ENCODE measurements around the gene SALL4. TPM values are rescaled to one million over a fixed set of nuclear protein-coding genes. Genes with fewer than 3 reads are reported as not detected.

The SALL4 gene
- total RNA-seq, 1 donor from 2014 or later: 91.1 TPM

DNA sequence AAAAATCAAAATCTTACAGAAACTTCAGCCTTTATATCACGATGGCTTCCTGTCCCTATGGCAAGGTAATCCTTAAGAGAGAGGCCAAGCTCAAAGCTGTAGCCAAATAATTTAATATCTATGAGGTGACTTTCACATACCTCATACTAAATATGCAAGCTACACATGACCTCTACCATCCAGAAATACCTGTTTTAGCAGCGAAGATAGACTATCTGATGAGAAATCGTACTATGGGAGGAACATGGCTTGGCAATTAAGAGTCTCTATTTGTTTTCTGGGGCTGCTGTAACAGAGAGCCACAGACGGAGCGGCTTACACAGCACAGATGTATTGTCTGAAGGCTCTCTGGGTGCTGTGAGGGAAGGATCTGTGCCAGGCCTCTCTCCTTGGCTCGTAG, 31.0 kb upstream of the SALL4 start:
- Mint-ChIP-seq H3K36me3 (ENCODE audit: low read depth) (no peaks in the 10 kb centered on the region), H3K27me3 (ENCODE audit: low read depth) (no peaks in the 10 kb centered on the region), H3K4me1 (peaks cover 22% of the 10 kb centered on the region), H3K9me3 (no peaks in the 10 kb centered on the region), H3K27ac (ENCODE audit: unreplicated experiment) (no peak overlapping the region), H3K4me3 (no peak overlapping the region)
- DNase-seq (ENCODE audit: low read depth, low spot score): no peak
- TF ChIP-seq, protein P1, sequence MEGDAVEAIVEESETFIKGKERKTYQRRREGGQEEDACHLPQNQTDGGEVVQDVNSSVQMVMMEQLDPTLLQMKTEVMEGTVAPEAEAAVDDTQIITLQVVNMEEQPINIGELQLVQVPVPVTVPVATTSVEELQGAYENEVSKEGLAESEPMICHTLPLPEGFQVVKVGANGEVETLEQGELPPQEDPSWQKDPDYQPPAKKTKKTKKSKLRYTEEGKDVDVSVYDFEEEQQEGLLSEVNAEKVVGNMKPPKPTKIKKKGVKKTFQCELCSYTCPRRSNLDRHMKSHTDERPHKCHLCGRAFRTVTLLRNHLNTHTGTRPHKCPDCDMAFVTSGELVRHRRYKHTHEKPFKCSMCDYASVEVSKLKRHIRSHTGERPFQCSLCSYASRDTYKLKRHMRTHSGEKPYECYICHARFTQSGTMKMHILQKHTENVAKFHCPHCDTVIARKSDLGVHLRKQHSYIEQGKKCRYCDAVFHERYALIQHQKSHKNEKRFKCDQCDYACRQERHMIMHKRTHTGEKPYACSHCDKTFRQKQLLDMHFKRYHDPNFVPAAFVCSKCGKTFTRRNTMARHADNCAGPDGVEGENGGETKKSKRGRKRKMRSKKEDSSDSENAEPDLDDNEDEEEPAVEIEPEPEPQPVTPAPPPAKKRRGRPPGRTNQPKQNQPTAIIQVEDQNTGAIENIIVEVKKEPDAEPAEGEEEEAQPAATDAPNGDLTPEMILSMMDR (conservative IDR thresholded peaks at IDR 0.05): no peak

- no peak for DNase-seq (ENCODE audit: low read depth, low spot score)
- Mint-ChIP-seq H3K4me1 (peaks cover 17% of the 10 kb centered on the region), H3K4me3 (no peak overlapping the region), H3K27ac (ENCODE audit: unreplicated experiment) (no peak overlapping the region), H3K27me3 (ENCODE audit: low read depth) (no peaks in the 10 kb centered on the region), H3K9me3 (no peaks in the 10 kb centered on the region), H3K36me3 (ENCODE audit: low read depth) (no peaks in the 10 kb centered on the region)
- TF ChIP-seq, protein P1 (conservative IDR thresholded peaks at IDR 0.05): no peak
Observed at GRCh38 chr20:51832276-51832675, 30.0 kb upstream of the SALL4 start.

DNA sequence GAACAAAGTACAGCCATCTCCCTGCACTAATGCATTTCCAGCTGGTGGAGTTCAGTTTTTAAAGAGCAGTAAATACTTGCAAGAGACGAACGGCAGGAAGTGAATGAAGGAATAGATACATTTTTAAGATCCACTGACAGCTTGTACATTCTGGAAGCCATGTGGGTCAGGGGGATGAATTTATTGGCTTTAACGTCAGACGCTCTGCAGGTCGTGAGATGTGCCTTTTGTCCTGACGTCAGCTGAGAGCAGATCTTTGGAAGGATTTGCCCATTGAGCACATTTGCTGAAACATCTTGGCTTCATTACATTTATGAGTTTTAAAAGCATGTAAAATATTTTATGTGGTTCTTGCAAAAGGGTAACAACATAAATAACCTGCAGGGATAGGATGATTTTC, 29.5 kb upstream of the SALL4 start:
- no peak overlapping the region for H3K4me3 Mint-ChIP-seq
- H3K36me3 Mint-ChIP-seq (ENCODE audit: low read depth): no peaks in the 10 kb centered on the region
- H3K27me3 Mint-ChIP-seq (ENCODE audit: low read depth): no peaks in the 10 kb centered on the region
- no peaks in the 10 kb centered on the region for H3K9me3 Mint-ChIP-seq
- TF ChIP-seq, protein P1 (conservative IDR thresholded peaks at IDR 0.05): no peak
- no peak for DNase-seq (ENCODE audit: low read depth, low spot score)
- H3K27ac Mint-ChIP-seq (ENCODE audit: unreplicated experiment): no peak overlapping the region
- peaks cover 17% of the 10 kb centered on the region for H3K4me1 Mint-ChIP-seq

DNA sequence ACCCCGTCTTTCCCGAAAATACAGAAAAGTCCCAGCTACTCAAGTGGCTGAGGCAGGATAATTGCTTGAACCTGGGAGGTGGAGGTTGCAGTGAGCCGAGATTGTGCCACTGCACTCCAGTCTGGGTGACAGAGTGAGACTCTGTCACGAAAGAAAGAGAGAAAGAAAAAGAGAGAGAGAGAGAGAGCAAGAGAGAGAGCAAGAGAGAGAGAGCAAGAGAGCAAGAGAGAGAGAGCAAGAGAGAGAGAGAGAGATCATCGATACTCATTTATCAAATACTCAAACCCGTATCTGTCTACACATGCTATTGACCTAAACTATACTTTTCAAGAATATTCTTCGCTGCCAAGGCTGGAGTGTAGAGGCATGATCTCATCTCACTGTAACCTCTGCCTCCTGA, 28.2 kb upstream of the SALL4 start:
- Mint-ChIP-seq H3K9me3 (no peaks in the 10 kb centered on the region), H3K4me3 (no peak overlapping the region), H3K4me1 (peaks cover 17% of the 10 kb centered on the region), H3K27me3 (ENCODE audit: low read depth) (no peaks in the 10 kb centered on the region), H3K36me3 (ENCODE audit: low read depth) (no peaks in the 10 kb centered on the region), H3K27ac (ENCODE audit: unreplicated experiment) (peak overlapping the region; percentile 68)
- no peak for DNase-seq (ENCODE audit: low read depth, low spot score)
- TF ChIP-seq, protein P1 (conservative IDR thresholded peaks at IDR 0.05): no peak

DNA sequence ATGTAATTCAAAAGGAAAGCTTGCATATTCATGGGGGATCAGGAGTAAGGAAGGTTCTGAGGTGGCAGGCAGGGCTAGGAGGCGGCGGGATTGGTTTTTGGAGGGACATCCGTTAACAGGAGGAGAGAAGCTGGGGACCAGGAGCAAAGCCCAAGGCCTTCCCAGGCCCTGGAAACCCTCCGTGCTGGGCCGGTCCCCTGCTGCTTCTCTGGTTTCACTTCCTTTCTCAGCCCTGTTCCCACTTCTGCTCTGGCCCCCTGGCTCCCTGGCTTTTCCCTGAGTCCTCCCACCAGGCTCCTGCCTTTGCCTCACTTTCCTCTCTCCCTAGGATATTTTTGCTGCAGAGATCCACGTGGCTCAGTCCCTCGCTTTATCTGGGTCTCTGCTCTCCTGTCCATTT, 26.4 kb upstream of the SALL4 start:
- TF ChIP-seq, protein P1 (conservative IDR thresholded peaks at IDR 0.05): no peak
- Mint-ChIP-seq H3K9me3 (no peaks in the 10 kb centered on the region), H3K36me3 (ENCODE audit: low read depth) (no peaks in the 10 kb centered on the region), H3K27ac (ENCODE audit: unreplicated experiment) (no peak overlapping the region), H3K27me3 (ENCODE audit: low read depth) (no peaks in the 10 kb centered on the region), H3K4me3 (no peak overlapping the region), H3K4me1 (peaks cover 17% of the 10 kb centered on the region)
- no peak for DNase-seq (ENCODE audit: low read depth, low spot score)

- no peaks in the 10 kb centered on the region for H3K36me3 Mint-ChIP-seq (ENCODE audit: low read depth)
- TF ChIP-seq, protein P1 (conservative IDR thresholded peaks at IDR 0.05): no peak
- H3K4me1 Mint-ChIP-seq: peaks cover 9% of the 10 kb centered on the region
- no peaks in the 10 kb centered on the region for H3K27me3 Mint-ChIP-seq (ENCODE audit: low read depth)
- no peak for DNase-seq (ENCODE audit: low read depth, low spot score)
- no peaks in the 10 kb centered on the region for H3K9me3 Mint-ChIP-seq
- no peak overlapping the region for H3K27ac Mint-ChIP-seq (ENCODE audit: unreplicated experiment)
- H3K4me3 Mint-ChIP-seq: no peak overlapping the region
Observed at GRCh38 chr20:51826372-51826771, 24.1 kb upstream of the SALL4 start.

Data from neural crest cell (in vitro differentiated cells).